Right forelimb (tissue), 1 donor: ENCODE data around the gene JARID2.

ENCODE experiments used
- DNase-seq: peaks from one replicate; pipeline ENCODE4 v3.0.0-alpha.2; 2018

Gene JARID2

DNA sequence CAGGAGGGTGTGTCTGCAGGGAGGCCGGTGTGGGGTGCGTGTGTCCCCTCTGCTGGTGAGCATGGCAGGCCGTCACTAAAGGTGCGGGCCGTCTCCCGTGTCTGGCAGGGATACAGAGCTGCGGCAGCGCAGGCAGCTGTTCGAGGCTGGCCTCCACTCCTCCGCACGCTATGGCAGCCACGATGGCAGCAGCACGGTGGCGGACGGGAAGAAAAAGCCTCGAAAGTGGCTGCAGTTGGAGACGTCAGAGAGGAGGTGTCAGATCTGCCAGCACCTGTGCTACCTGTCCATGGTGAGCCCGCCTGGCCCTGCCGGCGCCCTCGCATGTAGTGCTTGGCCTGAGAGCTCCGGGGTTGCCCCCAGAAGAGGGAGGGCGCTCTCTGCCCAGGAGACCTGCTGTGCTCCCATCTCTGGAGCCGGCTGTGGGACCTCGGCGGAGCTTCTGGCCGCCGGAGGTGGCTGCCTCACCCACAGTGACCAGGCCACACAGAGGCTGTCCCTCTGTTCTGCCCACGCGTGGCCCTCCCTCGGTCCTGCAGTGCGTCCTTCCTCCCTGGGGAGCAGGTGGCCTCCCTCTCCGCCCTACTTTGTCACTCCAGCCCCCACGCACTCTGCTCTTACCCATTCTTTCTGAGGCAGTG is 267.4 kb downstream of the JARID2 start:
- no peak for DNase-seq

- no peak for DNase-seq
These were observed 268.2 kb downstream of the JARID2 start for GRCh38 chr6:15513801-15514711.

DNA sequence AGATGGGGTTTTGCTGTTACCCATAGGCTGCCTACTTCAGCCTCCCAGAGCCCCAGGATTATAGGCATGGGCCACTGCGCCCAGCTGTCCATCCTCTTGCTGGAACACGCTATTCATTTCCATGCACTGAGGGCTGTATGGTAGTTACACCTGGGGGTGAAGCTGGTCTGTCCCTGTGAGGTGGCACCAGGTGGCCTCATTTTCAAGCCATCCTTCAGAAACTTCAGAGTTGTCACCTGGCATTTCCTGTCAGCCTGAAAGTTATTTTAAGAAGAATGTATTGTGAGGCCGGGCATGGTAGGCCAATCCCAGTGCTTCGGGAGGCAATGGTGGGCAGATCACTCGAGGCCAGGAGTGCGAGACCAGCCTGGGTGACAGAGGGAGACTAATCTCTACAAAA is 269.4 kb downstream of the JARID2 start:
- no peak for DNase-seq

- DNase-seq: no peak
These were observed 269.9 kb downstream of the JARID2 start for GRCh38 chr6:15515660-15516375.

DNA sequence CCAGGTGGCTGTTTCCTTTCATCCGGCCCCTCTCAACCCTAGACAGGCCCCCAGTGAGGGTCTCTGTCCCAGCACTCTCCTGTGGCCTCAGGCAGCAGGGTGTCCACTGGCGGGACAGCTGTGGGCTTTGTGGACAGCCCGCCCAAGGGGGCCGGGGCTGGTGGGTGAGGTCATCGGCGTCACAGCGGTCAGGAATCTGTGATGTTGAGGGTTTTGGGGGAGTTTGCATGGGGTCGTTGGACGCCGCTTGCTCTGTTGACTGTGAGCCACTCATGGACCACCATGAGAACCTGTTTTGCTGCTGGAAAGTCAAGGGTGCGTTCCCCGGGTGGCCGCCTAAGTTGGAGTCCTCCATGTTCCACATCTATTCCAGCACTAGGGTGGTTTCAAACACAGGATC is 270.5 kb downstream of the JARID2 start:
- DNase-seq: no peak

DNA sequence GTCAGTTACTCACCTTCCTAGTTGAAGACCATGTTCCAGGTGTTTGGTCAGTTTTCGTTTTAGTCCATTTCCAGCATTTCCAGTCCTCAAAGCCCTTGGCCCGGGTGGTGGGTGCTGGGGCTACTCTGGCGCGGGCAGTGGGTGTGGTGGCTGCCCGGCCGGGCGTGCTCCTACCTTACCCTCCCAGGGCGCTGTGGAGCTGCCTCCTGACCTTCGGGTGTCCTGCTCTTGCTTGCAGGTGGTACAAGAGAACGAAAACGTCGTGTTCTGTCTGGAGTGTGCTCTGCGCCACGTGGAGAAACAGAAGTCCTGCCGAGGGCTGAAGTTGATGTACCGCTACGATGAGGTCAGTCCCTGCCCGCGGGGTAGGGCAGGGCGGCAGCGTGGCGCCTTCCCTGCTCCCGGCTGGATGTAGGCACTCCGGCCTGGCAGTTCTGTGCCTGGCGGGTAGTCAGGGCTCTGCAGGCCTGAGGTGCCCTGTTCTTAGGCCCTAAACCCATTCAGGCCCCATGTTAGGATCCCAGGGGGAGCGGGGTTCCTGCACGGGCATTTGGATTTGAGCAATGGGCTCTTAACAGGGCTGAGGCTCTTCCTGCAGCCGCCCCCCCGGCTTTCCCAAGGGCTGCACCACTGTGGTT is 271.2 kb downstream of the JARID2 start:
- no peak for DNase-seq

DNA sequence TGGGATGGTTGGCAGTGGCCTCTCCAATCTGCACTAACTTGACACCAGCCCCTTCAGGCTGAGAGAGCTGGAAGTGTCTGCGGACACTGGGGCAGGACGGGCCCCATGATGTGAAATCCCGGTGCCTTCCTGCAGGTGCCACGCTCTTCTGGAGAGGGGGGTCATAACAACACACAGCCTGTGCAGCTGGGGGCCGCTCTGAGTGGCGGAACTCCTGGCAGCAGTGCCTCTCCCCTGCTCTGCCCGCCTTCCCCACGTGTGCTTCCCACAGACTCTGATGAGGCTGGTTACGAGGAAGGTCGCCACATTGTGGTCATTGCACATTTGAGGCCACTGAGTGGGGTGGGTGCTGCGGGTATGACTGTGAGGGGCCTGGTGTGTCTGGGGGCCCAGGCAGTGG is 271.7 kb downstream of the JARID2 start:
- no peak for DNase-seq

DNA sequence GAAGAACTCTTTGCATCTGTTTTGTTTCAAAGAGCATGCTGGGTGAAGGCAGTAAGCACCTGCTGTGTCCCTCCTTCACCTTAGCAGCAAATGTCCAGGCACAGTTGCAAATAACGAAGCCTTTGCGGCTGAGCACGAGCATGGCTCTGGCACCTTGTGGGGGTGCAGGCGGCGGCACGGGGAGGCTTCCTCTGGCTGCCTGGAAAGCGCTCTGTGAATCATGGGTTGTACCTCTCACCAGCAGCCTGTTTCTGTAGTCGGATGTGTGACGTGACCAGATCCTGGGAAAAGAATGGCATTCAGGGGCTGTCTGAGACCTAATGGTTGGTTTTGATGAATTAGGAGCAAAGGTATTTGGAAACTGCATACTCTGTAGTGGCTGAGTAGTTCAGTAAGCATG is 272.2 kb downstream of the JARID2 start:
- no peak for DNase-seq

DNA sequence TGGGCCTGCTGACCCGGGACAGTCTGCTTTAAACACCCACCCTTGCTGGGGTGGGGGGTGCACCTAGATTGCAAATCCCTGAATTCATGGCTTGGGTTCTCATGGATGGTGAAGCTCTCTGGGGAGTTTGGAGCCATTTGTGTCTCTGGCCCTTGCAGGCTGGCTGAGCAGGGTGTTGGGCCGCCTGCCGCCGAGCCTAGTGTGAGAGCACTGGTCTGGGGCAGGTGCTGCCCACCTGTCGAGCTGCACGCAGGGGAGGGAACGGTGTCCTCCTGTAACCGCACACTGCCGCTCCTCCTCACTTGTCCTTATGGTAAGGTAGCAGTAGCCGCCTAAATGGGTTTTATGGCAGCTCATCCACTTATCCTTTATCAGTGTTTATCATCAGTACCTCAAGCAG is 273.0 kb downstream of the JARID2 start:
- DNase-seq: peak; percentile 24

GRCh38 chr6:15519681-15520080 is 273.8 kb downstream of the JARID2 start:
- peak; percentile 33 for DNase-seq

DNA sequence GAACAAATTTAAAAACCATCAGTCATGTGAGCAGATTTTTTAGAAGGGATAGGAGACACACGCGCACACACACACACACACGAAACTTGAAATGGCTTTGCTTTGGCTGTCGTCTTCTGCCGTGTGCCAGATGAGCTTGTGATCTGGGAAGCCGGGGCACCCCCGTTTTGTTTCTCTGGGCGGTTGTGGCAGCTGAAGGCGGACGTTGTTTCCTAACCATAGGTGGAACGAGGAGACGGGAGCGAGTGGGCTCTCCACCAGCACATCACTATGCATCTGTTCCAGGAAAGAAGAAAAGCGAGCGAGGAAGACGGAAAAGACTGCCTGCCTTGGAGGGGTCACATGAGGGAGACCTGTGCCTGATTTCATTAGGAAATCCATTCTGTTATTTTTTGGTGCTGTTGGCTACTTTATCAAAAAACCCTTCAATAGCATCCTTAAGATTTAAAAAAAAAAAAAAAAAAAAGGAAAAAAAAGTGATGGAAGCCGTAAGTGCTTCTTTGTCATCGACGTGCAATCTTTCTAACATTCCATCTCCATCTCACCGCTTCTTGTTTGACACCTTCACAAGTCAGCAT is 274.8 kb downstream of the JARID2 start:
- DNase-seq: no peak

- no peak for DNase-seq
These were observed 275.7 kb downstream of the JARID2 start for GRCh38 chr6:15521582-15521981.

DNA sequence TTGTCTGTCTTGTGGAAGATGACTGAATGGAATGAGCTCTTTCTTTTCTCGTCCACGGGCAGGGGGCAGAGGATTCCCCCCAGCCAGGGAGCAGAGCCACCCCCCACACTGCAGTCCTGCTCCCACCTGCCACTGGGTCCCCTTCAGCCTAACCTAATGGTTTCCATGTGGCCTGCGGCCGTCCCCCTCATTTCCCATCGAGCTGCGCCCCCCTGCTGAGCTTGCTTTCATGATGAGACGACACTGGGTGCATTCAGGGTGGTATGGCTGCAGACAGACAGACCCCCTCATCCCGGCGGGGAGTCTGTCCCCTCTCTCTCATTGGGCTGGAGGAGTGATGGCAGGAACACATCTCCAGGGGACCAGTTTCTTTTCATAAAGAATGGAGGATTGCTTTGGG is 276.2 kb downstream of the JARID2 start:
- peak; percentile 31 for DNase-seq

DNA sequence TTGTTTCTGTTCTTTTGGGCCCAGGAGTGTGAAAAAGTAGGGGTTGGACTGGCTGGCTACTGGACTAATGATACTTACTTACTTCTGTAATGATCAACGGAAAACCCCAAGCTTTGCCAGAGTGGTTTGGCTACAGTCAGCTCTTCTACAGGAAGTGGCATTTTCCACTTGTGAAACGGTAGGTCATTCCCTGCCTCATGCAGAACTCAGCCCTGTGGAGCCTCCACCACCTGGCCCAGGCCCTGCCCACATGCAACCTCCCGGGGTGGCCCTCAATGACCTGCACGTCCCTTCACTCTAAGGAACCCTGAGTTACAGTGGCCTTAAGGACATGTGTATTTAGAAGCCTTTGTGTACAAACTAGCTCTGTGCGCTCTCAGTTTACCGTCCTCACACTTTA is 276.6 kb downstream of the JARID2 start:
- DNase-seq: peak; percentile 38

DNA sequence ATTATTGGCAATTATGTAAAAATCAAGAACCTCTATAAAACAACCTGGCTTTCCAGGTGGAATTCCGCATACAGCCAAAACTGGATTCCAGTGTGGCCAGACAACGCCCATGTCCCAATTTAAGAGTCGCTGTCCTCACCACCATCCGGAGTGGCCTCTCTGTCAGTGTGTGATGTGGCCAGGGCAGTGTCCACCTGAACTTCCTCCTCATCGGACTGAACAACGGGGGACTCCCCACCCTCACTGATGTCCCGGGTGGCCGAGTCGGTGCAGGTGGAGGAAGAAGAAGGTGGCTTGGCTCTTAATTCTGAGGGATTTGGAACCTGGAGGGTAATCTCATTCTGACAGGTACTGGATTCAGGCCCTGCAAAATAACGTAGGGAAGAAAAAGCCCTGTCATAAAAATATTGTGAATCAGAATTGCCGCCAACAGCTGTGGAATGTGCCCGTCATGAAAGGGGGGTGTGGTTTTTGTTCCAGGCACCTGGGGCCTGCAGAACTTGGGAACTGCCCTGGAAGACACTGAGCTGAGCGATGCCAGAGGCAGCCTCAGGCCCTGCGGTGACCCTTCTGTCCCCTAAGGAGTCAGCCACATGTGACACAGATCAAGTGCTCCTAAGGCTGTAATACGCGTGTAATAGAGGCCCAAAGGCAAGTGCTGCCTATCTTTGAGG is 277.1 kb downstream of the JARID2 start:
- DNase-seq: peak; percentile 37

DNA sequence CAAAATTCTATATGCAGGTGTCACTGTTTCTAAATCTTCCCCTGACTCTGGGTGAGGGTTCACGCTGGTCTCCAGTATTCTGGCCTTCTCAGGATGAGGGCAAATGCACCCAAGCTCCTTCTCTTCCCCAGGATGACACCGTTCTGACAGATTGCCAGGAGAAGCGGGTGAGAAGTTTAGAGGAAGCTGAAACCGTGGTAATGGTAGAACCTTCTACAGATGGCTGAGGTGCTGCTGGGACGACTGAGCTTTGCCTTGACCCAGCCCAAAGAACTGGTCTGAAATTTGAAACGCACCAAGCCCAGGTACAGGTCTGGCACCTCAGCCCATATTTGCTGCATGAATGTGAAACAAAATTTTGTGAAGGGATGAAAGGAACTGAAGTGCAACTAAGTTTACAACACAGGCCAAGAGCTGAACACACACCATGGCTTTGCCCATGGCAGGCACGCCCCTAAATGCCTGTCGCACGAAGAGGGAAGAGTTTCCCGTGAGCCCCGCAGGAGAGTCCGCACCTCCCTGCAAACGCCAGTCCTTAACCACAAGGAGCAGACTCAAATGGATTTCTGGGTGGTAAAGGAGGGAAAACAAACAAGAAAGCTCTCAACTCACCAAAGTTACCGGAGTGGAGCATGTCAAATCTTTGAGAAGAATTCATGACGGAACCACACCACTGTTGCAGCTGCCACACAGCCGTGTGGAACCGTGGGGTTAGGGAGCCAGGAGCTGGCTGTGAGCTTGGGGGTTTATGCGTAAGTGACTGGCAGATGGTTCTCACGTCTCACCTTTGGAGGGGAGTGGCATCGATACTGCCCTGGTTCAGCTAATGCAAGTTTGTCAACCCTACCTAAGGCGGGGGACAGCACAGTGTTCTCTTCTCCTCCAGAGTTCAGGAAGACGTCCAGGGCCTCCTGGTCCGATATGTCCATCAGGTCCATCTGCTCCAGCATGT is 278.1 kb downstream of the JARID2 start:
- peak; percentile 31 for DNase-seq

DNA sequence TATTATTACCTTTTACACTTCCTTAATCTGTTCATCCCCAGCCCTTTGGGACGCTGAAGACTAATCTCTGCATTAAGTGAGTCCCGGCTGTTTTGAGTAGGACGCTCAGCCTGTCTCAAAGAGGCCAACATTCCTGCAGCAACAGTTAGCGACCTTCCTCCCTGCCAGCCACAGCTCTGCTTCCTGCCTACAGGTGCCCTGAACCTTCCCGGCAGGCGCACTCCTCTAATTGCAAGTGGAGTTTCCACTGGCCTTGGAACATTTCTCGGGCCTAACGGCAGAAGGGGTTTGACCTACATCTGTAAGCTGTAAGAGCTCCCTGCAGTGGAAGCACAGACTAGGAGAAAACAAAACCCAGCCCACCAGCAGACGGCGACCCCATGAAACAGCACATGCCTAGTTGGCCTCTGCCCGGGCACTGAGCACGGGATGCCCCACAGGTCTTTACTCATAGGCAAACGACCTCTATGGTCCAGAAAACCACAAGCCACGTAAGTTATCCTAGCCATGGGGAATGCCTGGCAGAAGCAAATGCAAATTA is 279.1 kb downstream of the JARID2 start:
- DNase-seq: peak; percentile 38

DNA sequence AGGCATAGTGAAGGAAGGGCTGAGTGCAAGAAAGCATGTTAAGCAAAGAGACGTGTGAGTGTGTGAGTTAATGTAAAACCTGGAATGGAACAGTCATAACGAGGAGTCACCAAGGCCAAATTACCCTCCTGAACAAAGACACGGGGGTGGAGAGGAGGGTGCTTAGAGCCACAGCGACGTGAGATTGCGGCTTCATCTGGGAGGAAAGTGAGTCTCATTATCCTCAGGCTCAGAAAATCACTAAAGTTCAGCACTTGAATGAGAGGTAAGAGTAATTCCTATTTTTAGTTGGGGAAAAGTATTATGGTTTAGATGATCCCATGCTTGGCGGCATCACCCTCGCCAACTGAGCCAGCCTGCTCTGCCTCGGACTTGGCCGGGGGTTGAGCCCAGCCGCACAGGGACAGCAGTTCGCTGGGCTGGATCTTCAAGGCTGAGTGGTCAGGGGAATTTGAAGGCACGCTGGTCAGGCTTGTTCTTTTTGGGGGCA is 280.4 kb downstream of the JARID2 start:
- no peak for DNase-seq

DNA sequence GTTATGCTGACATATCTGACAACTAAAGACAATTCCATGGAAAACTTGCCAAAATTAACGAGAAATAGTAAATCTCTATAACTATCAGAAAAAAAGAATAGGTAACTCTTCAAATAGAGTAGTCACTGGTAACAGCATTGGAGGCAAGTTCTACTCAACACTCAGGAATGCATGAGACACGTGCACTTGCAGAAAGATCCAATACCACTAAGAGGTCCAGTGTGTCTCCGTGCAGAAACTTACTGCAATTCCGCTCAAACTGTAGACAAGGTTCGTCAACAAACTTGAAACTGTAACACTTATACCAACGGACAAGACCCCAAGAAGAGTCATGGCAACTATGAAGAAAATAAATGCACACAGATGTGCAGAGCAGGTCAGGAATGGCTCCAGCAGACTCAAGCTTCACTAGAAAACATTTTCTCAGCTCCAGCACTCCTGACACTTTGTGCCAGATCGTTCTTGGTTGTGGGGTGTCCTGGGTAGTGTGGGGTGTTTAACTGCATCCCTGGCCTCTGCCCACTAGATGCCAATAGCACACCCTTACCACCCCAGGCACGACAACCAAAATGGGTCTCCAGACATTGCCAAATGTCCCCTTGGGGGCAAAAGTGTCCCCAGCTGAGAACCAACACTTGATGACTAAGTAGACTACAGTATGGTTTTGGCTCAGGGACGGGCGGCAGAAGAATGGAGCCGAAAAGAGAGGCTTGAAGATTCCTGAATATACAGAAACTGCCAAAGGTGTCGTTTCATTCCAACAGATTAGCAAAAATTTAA is 282.2 kb downstream of the JARID2 start:
- DNase-seq: no peak

GRCh38 chr6:15528870-15529269 is 283.0 kb downstream of the JARID2 start:
- no peak for DNase-seq
